Measurements from ENCODE around the gene PPP2R2D. TPM values are rescaled to one million over a fixed set of nuclear protein-coding genes. Genes with fewer than 3 reads are reported as not detected.
"Not testable (repeated sequence)": the region's sequence is repeated elsewhere in the genome, so short reads cannot be mapped to it uniquely, and the experiment has no call there.

The PPP2R2D gene
- total RNA-seq, 1 experiment from 2014 or later, result 29.2 TPM

- Histone ChIP-seq H3K4me1 (replicated peaks) (no peaks in the 10 kb centered on the region), H3K27me3 (replicated peaks) (no peaks in the 10 kb centered on the region), H3K27ac (no peak overlapping the region), H3K9me3 (replicated peaks) (no peaks in the 10 kb centered on the region), H3K4me3 (no peak overlapping the region), H3K36me3 (peaks cover 39% of the 10 kb centered on the region)
- DNase-seq (ENCODE audit: low read depth in 1 of 2, low spot score in 2 of 2), result no peak
Observed at GRCh38 chr10:131911451-131911850, 10.6 kb downstream of the PPP2R2D start.

DNA sequence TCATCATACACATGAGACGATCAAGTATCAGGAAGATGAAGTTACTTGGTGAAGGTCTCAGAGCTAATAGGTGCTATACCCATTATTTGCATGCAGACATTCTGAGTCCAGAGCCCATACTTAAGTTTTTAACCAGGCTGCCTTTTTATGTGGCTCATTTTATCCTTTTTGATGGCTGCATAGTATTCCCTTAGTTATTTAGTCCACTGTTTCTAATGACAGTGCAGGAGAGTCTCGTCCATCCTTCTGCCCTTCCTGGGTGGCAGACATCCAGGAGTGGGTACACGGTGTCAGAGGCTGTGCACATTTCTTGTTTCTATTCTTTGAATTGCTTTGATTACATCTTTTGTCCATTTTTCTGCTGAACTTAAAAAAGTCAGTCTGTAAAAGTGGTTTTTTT lies 11.8 kb downstream of the PPP2R2D start:
- Histone ChIP-seq H3K27ac (no peak overlapping the region), H3K9me3 (replicated peaks) (no peaks in the 10 kb centered on the region), H3K4me1 (replicated peaks) (no peaks in the 10 kb centered on the region), H3K36me3 (peaks cover 34% of the 10 kb centered on the region), H3K4me3 (no peak overlapping the region), H3K27me3 (replicated peaks) (no peaks in the 10 kb centered on the region)
- DNase-seq (ENCODE audit: low read depth in 1 of 2, low spot score in 2 of 2), result no peak

GRCh38 chr10:131915484-131915883 lies 14.7 kb downstream of the PPP2R2D start:
- H3K27me3 ChIP-seq (replicated peaks), result no peaks in the 10 kb centered on the region
- H3K36me3 ChIP-seq, result peaks cover 16% of the 10 kb centered on the region
- no peaks in the 10 kb centered on the region for H3K9me3 ChIP-seq (replicated peaks)
- no peak for DNase-seq (ENCODE audit: low read depth in 1 of 2, low spot score in 2 of 2)
- H3K27ac ChIP-seq, result no peak overlapping the region
- no peaks in the 10 kb centered on the region for H3K4me1 ChIP-seq (replicated peaks)
- H3K4me3 ChIP-seq, result no peak overlapping the region

GRCh38 chr10:131915990-131916766 lies 15.4 kb downstream of the PPP2R2D start:
- DNase-seq (ENCODE audit: low read depth in 1 of 2, low spot score in 2 of 2), result no peak
- Histone ChIP-seq H3K9me3 (replicated peaks) (no peaks in the 10 kb centered on the region), H3K4me3 (no peak overlapping the region), H3K27ac (no peak overlapping the region), H3K4me1 (replicated peaks) (no peaks in the 10 kb centered on the region), H3K36me3 (peaks cover 21% of the 10 kb centered on the region), H3K27me3 (replicated peaks) (no peaks in the 10 kb centered on the region)

DNA sequence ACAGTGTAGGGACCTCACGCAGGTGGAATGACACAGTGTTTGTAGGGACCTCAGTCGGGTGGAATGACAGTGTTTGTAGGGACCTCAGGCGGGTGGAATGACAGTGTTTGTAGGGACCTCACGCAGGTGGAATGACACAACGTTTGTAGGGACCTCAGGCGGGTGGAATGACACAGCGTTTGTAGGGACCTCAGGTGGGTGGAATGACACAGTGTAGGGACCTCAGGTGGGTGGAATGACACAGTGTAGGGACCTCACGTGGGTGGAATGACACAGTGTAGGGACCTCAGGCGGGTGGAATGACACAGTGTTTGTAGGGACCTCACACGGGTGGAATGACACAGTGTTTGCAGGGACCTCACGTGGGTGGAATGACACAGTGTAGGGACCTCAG lies 16.0 kb downstream of the PPP2R2D start:
- not testable (repeated sequence) for H3K27ac ChIP-seq; H3K9me3 ChIP-seq (replicated peaks); H3K4me3 ChIP-seq; H3K27me3 ChIP-seq (replicated peaks); H3K4me1 ChIP-seq (replicated peaks); DNase-seq (ENCODE audit: low read depth in 1 of 2, low spot score in 2 of 2)
- peaks cover 21% of the 10 kb centered on the region for H3K36me3 ChIP-seq

DNA sequence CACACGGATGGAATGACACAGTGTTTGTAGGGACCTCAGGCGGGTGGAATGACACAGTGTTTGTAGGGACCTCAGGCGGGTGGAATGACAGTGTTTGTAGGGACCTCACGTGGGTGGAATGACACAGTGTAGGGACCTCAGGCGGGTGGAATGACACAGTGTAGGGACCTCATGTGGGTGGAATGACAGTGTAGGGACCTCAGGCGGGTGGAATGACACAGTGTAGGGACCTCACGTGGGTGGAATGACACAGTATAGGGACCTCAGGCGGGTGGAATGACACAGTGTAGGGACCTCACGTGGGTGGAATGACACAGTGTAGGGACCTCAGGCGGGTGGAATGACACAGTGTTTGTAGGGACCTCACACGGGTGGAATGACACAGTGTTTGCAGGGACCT lies 16.7 kb downstream of the PPP2R2D start:
- not testable (repeated sequence) for H3K4me1 ChIP-seq (replicated peaks); H3K9me3 ChIP-seq (replicated peaks); H3K27me3 ChIP-seq (replicated peaks); H3K27ac ChIP-seq; H3K4me3 ChIP-seq; DNase-seq (ENCODE audit: low read depth in 1 of 2, low spot score in 2 of 2)
- peaks cover 19% of the 10 kb centered on the region for H3K36me3 ChIP-seq

- not testable (repeated sequence) for H3K27me3 ChIP-seq (replicated peaks); DNase-seq (ENCODE audit: low read depth in 1 of 2, low spot score in 2 of 2); H3K4me1 ChIP-seq (replicated peaks); H3K4me3 ChIP-seq; H3K27ac ChIP-seq; H3K9me3 ChIP-seq (replicated peaks)
- peaks cover 11% of the 10 kb centered on the region; the same call in 1 of the 2 replicates for H3K36me3 ChIP-seq
Observed at GRCh38 chr10:131919461-131919860, 18.7 kb downstream of the PPP2R2D start.

DNA sequence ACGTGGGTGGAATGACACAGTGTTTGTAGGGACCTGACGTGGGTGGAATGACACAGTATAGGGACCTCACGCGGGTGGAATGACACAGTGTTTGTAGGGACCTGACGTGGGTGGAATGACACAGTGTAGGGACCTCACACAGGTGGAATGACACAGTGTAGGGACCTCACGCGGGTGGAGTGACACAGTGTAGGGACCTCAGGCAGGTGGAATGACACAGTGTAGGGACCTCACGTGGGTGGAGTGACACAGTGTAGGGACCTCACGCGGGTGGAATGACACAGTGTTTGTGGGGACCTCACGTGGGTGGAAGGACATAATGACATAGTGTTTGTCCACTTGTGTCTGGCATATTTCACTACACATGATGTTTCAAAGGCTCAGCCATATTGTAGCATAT lies 19.3 kb downstream of the PPP2R2D start:
- no peak for DNase-seq (ENCODE audit: low read depth in 1 of 2, low spot score in 2 of 2)
- H3K4me3 ChIP-seq, result no peak overlapping the region
- no peak overlapping the region for H3K27ac ChIP-seq
- no peaks in the 10 kb centered on the region for H3K9me3 ChIP-seq (replicated peaks)
- peaks cover 8% of the 10 kb centered on the region; the same call in 1 of the 2 replicates for H3K36me3 ChIP-seq
- no peaks in the 10 kb centered on the region for H3K4me1 ChIP-seq (replicated peaks)
- H3K27me3 ChIP-seq (replicated peaks), result no peaks in the 10 kb centered on the region

GRCh38 chr10:131920693-131921092 lies 19.9 kb downstream of the PPP2R2D start:
- H3K4me3 ChIP-seq, result no peak overlapping the region
- H3K27ac ChIP-seq, result no peak overlapping the region
- H3K4me1 ChIP-seq (replicated peaks), result no peaks in the 10 kb centered on the region
- H3K9me3 ChIP-seq (replicated peaks), result peaks cover 3% of the 10 kb centered on the region; the same call in 1 of the 2 replicates
- no peaks in the 10 kb centered on the region for H3K27me3 ChIP-seq (replicated peaks)
- DNase-seq (ENCODE audit: low read depth in 1 of 2, low spot score in 2 of 2), result no peak
- H3K36me3 ChIP-seq, result peaks cover 8% of the 10 kb centered on the region; the same call in 1 of the 2 replicates

DNA sequence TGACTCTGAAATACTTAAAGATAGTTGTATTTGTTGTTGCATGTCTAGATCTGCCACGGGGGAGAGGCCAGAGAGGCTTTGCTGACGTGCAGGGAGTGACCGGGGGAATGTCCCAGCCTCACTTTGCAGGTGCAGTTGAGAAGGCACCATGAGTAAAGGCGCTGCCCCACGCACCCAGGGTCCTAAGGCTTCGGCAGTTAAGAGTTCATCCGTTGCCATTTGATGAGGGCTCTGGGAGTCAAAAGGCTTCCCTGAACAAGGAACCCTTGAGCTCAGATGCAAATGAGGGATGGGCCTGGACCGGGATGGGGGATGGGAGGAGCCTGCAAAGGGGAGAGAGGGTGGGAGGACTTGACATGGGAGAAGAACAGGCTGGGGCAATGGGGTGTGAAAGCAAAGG lies 20.4 kb downstream of the PPP2R2D start:
- H3K36me3 ChIP-seq, result peaks cover 8% of the 10 kb centered on the region; the same call in 1 of the 2 replicates
- H3K9me3 ChIP-seq (replicated peaks), result peaks cover 4% of the 10 kb centered on the region; the same call in 1 of the 2 replicates
- no peak for DNase-seq (ENCODE audit: low read depth in 1 of 2, low spot score in 2 of 2)
- H3K4me1 ChIP-seq (replicated peaks), result no peaks in the 10 kb centered on the region
- no peak overlapping the region for H3K27ac ChIP-seq
- H3K27me3 ChIP-seq (replicated peaks), result no peaks in the 10 kb centered on the region
- H3K4me3 ChIP-seq, result no peak overlapping the region

DNA sequence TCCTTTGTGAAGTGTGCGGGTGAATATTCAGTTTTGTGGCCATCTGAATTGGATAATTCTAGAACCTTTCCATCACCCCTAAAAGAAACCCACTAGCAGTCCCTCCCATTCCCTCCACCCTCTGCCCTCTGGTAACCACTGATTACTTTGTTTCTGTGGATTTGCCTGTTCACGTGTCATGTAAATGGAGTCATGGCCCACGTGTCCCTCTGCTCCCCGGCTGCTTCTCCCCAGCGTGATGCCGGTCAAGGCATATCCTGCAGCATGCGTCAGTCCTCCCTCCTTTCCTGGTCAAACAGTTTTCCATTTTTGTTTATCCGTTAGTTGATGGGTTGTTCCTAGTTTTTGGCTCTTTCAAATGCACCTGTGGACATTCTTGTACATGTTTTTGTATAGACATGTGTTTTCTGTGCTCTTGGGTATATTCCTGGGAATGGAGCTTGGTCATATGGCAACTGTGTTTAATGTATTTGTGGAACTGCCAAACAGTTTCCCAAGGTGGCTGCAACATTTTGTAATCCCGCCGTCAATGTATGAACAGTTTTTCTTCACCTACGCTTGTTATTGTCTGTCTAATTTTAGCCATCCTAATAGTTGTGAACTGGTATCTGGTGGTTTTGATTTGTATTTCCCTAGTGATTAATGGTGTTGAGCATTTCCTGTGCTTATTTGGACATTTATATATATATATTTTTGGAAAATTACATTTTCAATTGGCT lies 22.4 kb downstream of the PPP2R2D start:
- Histone ChIP-seq H3K9me3 (replicated peaks) (peaks cover 4% of the 10 kb centered on the region; the same call in 1 of the 2 replicates), H3K4me1 (replicated peaks) (peaks cover 6% of the 10 kb centered on the region), H3K4me3 (no peak overlapping the region), H3K27ac (no peak overlapping the region), H3K36me3 (peaks cover 13% of the 10 kb centered on the region; the same call in 1 of the 2 replicates), H3K27me3 (replicated peaks) (no peaks in the 10 kb centered on the region)
- no peak for DNase-seq (ENCODE audit: low read depth in 1 of 2, low spot score in 2 of 2)

- peaks cover 13% of the 10 kb centered on the region; the same call in 1 of the 2 replicates for H3K36me3 ChIP-seq
- peak in 1 of 2 experiments; percentile 29 for DNase-seq (ENCODE audit: low read depth in 1 of 2, low spot score in 2 of 2)
- H3K27me3 ChIP-seq (replicated peaks), result no peaks in the 10 kb centered on the region
- H3K9me3 ChIP-seq (replicated peaks), result peaks cover 4% of the 10 kb centered on the region; the same call in 1 of the 2 replicates
- no peak overlapping the region for H3K27ac ChIP-seq
- H3K4me1 ChIP-seq (replicated peaks), result peaks cover 22% of the 10 kb centered on the region
- H3K4me3 ChIP-seq, result no peak overlapping the region
Observed at GRCh38 chr10:131925011-131925649, 24.3 kb downstream of the PPP2R2D start.

GRCh38 chr10:131925716-131926115 lies 24.9 kb downstream of the PPP2R2D start:
- H3K36me3 ChIP-seq, result peaks cover 10% of the 10 kb centered on the region; the same call in 1 of the 2 replicates
- no peaks in the 10 kb centered on the region for H3K27me3 ChIP-seq (replicated peaks)
- H3K4me1 ChIP-seq (replicated peaks), result peaks cover 27% of the 10 kb centered on the region
- H3K9me3 ChIP-seq (replicated peaks), result peaks cover 4% of the 10 kb centered on the region; the same call in 1 of the 2 replicates
- no peak overlapping the region for H3K4me3 ChIP-seq
- H3K27ac ChIP-seq, result no peak overlapping the region
- DNase-seq (ENCODE audit: low read depth in 1 of 2, low spot score in 2 of 2), result no peak
